Midbrain (tissue), 1 donor: ENCODE results near the gene B4GALT2.

Experiments used
- DNase-seq: peaks from one replicate; lab custom pipeline; 2025; lab: John Stamatoyannopoulos, UW

The B4GALT2 gene

DNA sequence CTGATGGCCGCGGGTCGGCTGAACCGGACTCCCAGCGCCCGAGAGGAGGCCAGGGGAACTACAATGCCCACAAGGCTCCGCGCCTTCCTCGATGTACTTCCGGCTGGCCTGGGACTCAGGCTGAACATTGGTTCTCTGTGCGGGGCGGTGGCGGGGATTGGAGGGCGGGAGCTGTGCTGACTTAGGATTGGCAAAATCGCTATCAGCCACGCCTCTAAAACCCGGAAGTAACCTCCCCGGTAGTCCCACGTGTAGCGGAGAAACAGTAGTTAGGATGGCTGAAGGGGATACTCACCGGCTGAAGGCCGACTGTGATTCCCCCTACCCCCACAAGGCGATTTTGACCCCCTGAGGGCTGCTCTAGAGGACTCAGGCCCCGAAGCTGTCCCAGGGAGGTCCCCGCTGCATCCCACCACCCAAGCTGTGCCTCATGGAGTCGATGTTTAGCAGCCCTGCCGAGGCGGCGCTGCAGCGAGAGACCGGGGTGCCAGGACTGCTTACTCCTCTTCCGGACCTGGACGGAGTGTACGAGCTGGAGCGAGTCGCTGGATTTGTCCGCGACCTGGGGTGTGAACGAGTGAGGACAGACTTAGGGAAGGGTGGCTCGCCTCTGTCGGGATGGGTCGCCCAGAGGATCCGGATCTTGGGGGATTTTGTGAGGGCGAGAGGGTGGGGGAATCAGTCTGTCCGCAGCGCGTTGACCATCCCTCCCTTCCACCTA lies 9.1 kb upstream of the B4GALT2 start, which contains the start of gene DPH2:
TSS of gene DPH2 (plus strand) at position 265 of the 721 bp plus-strand sequence. CDS start at position 431, 166 bp downstream.
- peak; percentile 97 for DNase-seq

DNA sequence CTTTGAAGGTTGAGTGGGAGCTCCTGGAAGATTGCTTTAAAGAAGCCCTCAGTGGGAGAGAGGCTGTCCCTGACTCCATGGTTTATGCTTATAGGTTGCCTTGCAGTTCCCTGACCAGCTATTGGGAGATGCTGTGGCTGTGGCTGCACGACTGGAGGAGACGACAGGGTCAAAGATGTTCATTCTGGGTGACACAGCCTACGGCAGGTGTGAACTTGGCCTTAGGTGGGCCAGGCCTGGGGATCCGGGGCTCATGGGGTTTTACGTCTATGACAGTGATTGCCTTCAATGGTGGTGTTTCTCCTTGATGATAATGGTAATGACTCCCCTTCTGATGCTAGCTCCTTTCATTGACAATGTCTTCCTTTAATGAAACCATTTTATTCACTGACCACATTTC lies 8.5 kb upstream of the B4GALT2 start:
- no peak for DNase-seq

- no peak for DNase-seq
These were observed 8.1 kb upstream of the B4GALT2 start for GRCh38 chr1:43970911-43971310.

- DNase-seq: no peak
These were observed 7.6 kb upstream of the B4GALT2 start for GRCh38 chr1:43971336-43971980.

GRCh38 chr1:43973981-43974442 lies 5.0 kb upstream of the B4GALT2 start:
- no peak for DNase-seq

DNA sequence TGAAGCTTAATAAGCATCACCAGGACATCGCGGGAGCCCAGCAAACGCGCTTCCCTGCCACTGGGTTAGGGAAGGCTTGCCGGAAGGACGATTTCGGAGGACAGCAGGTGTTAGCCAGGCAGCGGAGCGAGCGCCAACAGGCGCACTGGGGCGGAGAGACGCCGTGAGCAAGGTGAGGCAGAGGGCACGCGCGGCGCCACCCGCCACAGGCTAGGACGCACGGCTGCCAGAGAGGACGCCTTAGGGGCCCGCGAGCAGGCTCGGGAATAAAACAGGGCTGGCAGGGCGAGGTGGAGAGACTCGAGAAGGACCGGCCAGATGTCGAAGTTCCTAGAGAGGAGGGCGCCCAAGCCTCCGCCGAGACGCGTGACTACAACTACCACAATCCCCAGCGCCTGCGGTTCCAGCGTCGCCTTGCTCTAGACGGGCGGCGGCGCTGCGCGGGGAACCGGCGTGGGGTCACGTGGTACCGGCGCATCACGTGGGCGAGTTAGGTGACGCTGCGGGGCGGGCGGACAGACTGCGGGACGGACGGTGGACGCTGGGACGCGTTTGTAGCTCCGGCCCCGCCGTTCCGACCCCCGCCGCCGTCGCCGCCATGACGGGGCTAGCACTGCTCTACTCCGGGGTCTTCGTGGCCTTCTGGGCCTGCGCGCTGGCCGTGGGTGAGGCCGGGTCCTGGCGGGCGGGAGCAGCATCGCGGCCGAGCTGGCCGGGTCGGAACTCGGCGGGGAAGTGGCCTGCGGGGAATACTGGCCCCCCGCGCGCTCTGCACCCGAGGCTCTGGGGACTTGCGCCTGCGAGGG lies 4.4 kb upstream of the B4GALT2 start, which contains the start of gene ATP6V0B:
TSS of gene ATP6V0B (plus strand) at position 518 of the 806 bp plus-strand sequence. CDS start at position 599, 81 bp downstream.
- peak; percentile 98 for DNase-seq

GRCh38 chr1:43975249-43975961 lies 3.6 kb upstream of the B4GALT2 start:
- peak; percentile 30 for DNase-seq

DNA sequence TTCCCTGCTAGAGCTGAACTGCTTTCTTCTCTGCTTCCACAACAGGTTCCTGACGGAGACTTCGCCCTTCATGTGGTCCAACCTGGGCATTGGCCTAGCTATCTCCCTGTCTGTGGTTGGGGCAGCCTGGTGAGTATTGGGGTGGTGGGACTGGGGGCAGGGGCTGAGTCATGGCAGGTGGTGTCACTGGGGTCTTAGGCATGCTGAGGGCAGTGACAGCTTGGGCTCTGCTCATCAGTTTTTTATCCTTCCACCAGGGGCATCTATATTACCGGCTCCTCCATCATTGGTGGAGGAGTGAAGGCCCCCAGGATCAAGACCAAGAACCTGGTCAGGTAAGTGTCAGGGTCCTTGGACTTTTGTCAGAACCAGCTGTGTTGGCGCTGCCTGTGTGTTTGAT lies 3.0 kb upstream of the B4GALT2 start:
- no peak for DNase-seq

DNA sequence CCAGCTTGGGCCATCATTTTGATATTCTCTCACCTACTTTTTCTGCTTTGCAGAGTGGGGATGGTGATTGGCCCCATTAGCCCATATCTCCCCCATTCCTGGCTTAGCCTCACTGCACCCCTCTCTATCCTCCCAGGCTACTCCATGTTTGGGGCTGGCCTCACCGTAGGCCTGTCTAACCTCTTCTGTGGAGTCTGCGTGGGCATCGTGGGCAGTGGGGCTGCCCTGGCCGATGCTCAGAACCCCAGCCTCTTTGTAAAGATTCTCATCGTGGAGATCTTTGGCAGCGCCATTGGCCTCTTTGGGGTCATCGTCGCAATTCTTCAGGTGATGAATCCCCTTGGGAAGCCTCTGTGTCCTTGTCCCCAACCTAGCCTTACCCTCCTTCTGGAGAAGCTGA lies 2.1 kb upstream of the B4GALT2 start:
- no peak for DNase-seq

DNA sequence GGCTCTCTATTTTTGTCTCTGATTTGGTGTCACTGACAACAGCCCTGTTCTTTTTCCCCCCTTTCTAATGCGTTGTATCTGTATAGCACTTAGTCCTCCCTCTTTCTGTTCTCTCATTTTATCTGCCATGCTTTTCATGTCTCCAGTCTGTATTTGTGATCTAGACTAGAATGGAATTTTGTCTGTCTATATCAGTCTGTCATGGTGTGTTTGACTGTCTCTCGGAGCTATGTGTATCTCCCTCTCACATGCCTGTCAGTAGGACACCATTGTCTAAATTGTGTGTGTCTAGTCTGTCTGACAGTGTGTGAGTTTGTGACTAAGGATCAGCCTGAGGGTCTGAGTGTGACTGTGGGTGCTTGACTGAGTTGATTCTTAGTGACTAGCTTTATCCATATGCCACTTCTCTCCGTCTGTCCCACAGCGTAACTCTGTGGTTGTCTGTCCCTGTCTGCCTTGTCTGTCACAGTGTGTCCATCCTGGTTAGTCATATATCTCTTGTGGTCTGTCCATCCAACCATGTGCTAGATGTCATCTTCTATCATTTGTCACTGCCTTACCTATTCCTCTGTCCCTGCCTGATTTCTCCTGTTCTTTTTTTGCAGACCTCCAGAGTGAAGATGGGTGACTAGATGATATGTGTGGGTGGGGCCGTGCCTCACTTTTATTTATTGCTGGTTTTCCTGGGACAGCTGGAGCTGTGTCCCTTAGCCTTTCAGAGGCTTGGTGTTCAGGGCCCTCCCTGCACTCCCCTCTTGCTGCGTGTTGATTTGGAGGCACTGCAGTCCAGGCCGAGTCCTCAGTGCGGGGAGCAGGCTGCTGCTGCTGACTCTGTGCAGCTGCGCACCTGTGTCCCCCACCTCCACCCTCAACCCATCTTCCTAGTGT lies 1.4 kb upstream of the B4GALT2 start:
- no peak for DNase-seq

DNA sequence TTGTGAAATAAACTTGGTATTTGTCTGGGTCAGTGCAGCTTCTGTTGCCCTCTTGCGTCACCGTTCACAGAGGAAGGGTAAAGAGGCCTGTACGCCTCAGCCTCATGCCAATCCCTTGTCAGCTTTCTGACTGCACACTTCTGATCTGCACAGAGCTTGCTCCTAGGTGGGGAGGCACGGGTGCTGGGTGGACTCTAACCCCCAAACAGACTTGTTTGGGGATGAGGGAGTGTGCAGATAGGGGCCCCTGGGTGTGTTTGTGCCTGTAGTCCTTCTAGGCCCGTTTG lies 803 bp upstream of the B4GALT2 start:
- no peak for DNase-seq

DNA sequence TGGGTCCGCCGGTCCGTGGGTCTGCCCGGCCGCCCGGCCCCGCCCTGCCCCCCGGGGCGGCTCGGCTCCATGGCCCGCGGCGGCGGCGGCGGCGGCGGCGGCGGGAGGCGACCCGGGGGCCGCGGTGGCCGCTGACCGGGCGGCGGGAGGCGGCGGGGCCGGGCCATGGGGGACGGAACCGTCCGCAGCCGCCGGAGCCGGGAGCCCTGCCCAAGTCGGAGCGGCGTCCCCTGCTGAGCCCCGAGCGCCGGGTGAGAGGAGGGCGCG lies 184 bp downstream of the B4GALT2 start:
- DNase-seq: no peak

- no peak for DNase-seq
These were observed 681 bp downstream of the B4GALT2 start for GRCh38 chr1:43979528-43980254.

DNA sequence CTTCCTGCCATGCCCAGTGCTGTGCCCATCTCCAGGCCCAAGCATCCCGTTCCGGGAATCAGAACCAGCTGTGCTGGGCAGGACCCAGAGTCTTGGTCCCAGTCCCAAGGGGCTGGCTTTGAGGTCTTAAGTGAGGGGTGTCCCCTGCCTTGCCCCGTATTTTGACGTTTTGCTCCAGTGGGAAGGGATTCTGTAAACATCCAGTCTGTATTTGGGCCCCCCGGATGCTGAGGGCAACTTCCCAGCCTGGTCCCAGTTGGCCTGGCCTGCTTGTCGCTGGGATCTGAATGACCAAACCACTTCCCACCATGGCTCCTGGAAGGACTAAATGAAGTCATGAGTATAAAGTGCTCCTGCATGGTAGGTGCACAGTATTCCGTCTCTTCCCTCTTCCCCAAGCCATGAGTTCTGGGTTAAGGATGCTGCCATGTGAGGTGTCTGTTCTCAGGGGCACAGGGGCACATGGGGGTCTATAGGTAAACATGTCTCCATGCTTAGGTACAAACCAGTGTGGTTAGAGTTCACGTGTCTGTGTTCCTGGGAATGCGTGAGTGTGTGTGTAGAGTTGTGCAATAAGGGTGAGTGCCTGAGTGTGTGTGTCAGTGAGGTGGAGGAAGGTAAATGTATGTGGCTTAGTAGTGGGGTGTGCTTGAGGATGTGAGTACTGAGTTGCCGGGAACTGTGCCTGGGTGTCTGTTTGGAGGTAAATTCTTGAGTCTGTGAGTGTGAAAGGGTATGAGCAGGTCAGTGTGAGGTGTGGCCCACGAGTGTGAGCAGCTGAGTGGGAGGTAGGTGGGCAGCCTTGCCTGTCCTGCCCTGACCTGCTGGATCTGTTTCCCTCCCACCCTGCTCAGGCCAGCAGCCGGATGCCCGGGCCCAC lies 1.5 kb downstream of the B4GALT2 start:
- DNase-seq: no peak

DNA sequence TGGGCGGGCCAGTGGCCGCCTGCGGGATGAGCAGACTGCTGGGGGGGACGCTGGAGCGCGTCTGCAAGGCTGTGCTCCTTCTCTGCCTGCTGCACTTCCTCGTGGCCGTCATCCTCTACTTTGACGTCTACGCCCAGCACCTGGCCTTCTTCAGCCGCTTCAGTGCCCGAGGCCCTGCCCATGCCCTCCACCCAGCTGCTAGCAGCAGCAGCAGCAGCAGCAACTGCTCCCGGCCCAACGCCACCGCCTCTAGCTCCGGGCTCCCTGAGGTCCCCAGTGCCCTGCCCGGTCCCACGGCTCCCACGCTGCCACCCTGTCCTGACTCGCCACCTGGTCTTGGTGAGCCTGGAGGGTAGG lies 2.1 kb downstream of the B4GALT2 start:
- DNase-seq: no peak

- DNase-seq: no peak
These were observed 2.6 kb downstream of the B4GALT2 start for GRCh38 chr1:43981636-43982035.

GRCh38 chr1:43982241-43982640 lies 3.2 kb downstream of the B4GALT2 start:
- no peak for DNase-seq

GRCh38 chr1:43982808-43983207 lies 3.8 kb downstream of the B4GALT2 start:
- no peak for DNase-seq

GRCh38 chr1:43983253-43983899 lies 4.4 kb downstream of the B4GALT2 start:
- no peak for DNase-seq
